HS-27A (cell line): ENCODE results near the gene RASGRP3.

Experiments used
- DNase-seq: peaks from one replicate; pipeline ENCODE4 v3.0.0-alpha.2; 2012; ENCODE audit warnings: low read depth, missing footprints

Gene RASGRP3

GRCh38 chr2:33583194-33583938, 106.9 kb downstream of the RASGRP3 start:
- no peak for DNase-seq

DNA sequence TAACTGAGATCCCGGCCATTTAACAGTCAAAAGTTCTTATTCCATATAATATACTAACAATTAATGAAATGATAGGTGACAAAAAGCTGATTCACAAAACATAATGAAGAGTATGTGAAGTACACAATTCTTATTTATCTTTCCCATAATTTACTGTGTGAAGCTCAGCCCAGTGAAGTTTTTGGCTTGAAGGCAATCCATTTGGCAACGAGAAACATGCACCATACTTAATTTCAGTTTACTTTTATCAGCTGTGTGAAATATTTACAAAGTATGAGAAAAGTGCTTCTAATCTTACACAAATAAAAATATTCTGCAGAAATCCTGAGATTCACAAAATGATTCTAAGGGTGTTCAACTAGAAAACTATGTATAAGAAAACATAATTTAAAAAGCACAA, 110.3 kb downstream of the RASGRP3 start:
- no peak for DNase-seq

DNA sequence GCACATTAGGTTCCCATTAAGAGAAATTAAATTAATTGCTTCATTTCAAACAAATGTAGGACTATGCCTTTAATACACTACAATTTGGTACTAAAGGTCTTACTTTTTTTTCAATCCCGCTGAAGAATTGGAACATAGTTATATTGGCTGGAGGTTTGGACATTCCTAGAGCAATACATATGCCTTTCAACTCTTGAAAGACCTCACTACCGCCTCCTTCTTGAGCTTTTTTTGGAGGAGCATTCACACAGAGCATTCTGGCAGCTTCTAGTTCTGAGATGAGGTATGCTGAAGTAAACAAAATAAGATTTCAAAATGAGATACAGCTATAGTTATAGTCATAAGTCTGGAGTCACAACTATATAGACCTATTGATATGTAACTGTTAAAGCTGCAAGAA, 111.8 kb downstream of the RASGRP3 start:
- DNase-seq, result no peak

GRCh38 chr2:33589444-33589843, 113.0 kb downstream of the RASGRP3 start:
- DNase-seq, result no peak

DNA sequence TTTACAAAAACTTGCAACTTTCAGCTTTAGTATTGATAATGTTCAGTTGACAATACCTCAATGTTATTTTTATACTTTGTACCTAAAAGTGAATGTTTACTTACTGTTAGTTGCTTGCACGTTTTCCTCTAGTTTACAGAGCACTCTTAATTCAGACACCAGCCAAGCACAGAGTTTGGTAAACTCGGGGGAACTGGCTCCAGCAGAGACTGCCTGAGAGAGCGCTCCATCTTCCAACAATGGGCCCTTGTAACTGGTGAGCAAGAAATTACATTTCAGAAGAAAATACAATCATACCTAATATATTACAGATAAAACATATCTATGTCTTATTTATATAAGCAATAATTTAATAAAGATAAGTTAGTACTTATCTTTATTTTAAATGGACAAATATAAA, 118.9 kb downstream of the RASGRP3 start:
- DNase-seq, result no peak

GRCh38 chr2:33597026-33597425, 120.6 kb downstream of the RASGRP3 start:
- DNase-seq, result no peak

DNA sequence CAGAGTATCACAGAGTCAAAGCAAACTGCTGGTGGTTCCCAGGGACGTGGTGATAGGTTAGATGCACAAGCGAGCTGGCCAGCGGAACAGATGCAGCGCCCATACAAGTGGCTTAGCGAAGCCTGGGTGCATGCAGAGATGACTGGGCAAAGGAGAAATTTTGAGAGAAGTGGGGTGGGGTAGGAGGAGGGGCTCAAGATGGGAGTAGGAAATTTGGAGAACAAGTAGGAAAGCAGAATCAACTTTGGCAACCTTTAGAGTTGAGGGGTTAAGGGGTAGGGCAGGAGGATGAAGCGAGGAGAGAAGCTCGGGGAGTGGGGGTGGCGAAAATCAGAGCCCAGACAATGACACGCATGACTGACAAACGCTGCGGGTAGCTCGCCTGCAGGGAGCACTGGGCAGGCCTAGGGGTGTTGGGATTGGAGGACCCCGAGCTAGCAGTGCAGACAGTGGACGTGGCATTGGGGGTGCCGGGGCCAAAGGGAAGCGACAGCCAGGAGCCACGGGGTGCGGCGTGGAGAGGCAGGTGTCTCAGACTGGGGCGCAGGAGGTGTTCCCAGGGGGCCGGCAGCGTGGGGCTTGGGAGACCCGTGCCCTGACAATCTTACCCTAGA, 122.2 kb downstream of the RASGRP3 start:
- DNase-seq, result peak; percentile 24

GRCh38 chr2:33599175-33599942, 122.9 kb downstream of the RASGRP3 start, which contains the start of gene FAM98A:
Gene FAM98A (minus strand): TSS chr2:33599299. CDS start chr2:33599221, 78 bp downstream.
- peak; percentile 95 for DNase-seq

- no peak for DNase-seq
Observed at GRCh38 chr2:33599943-33600192, 123.4 kb downstream of the RASGRP3 start.

- DNase-seq, result no peak
Observed at GRCh38 chr2:33602201-33602830, 125.9 kb downstream of the RASGRP3 start.

DNA sequence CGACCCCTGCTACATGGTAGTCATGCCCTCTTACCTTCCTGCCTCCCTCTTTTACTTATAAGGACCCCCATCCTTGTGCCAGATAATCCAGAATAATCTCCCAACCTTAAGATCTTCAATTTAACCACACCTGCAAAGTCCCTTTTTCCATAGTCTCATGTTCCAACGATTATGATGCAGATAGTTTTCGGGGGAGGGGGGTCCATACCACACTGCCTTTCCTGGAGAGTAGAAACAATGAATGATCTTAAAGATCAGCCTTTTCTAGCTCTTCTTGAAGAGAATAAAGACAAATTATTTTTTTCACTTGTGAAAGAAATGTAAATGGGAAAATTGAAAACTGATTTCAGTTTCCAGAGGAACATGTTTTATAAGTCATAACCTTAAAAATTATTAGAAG, 127.0 kb downstream of the RASGRP3 start:
- no peak for DNase-seq

- no peak for DNase-seq
Observed at GRCh38 chr2:33605056-33605455, 128.6 kb downstream of the RASGRP3 start.

DNA sequence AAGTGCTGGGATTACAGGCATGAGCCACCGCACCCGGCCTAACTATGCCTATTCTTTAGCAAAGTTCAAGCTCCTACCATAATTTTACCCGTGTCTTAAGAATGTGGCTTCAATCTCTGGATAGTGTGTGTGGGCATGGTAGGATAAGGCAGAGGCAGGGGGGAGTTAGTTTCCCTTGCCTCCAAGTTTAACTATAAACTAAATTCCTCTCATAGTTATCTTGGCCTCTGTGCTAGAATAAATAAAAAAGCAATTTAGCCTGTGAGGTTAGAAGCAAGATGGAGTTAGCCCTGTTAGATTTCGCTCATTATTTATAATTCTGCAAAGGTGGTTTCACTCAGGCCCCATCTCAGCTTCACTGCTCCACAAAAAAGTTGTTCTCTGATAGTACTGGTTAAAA, 129.7 kb downstream of the RASGRP3 start:
- no peak for DNase-seq

DNA sequence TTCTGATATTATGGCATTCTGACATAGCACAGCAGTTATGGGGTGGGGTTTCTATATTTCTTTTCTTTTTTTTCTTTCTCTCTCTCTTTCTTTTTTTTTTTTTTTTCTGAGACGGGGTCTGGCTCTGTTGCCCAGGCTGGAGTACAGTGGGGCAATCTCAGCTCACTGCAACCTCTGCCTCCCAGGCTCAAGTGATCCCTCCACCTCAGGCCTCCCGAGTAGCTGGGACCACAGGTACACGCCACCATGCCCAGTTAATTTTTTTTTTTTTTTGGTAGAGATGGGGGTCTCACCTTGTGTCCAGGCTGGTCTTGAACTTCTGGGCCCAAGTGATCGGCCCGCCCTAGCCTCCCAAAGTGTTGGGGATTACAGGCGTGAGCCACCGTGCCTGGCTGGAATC, 130.2 kb downstream of the RASGRP3 start:
- DNase-seq, result no peak

DNA sequence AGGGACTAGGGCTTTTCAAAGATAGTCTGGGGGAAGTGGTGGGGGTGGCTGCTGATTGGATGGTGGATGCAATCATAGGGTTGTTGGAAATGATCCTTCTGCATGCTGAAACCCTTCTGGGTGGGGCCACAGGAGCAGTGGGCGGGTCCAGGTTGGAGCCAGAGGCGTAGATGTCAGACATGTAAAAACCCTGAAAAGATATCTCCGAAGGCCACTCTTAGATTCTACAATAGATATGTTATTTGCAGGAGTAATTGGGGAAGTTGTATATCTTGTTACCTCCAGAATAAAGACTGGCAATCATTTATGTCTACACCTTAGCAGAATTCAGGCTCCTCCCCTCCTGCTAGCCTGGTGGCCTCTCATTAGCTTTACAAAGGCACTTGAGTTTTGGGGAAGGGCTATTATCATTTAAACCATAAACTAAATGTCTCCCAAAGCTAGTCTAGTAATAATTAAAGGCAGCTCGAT, 130.8 kb downstream of the RASGRP3 start:
- no peak for DNase-seq

DNA sequence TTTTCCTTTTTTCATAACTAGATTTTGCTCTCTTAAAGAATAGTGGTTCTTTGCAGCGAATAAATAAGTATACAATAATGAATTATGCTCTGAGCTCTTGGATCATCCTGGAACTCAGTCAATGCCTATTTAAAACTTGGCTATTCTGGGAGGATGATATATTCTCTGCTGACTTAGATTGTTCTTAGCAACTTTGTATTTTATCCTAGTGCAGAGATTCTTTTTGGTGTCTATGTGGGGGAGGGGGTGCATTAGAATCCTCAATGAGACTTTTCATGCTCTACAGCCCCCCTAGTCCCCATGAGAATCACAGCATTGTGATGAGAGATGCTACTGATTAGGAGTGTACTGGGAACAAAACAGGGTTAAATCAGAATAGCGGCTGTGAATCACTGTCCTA, 131.5 kb downstream of the RASGRP3 start:
- no peak for DNase-seq

DNA sequence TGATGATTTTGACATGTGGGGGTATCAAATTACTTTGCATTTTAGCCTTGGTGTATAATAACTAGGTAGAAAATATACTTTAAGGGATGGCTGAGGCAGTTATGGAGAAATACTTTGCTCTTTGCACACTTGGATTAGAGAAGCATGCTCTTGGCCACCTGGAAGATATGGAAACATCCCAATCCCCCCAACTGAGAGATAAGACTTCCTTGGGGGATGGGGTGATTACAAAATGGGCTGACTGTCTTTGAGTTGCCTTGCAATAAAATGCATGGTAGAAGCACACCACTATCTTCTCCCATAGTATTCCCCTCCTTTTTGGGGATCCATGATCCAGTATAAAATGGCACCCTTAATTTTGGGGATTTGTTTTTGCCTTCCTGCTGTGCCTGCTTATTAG, 137.7 kb downstream of the RASGRP3 start:
- no peak for DNase-seq
